Uterus (tissue), 2 donors: ENCODE data around the gene SYNGR2.

Source experiments
- CTCF ChIP-seq, 4 experiments: fragments of 200-600 bp in 2 of 4; fragments of 450-650 bp in 2 of 4; sonication (generic) in 2 of 4; IDR thresholded peaks; one replicate each; pipeline ENCODE4 v1.5.1; 2016 to 2019; ENCODE audit warnings: antibody characterized with exemption in 4 of 4, mild to moderate bottlenecking in 2 of 4, moderate library complexity in 1 of 4
- POLR2A ChIP-seq, 2 donors: fragments of 450-650 bp; IDR thresholded peaks; one replicate each; pipeline ENCODE4 v1.6.1; 2016; ENCODE audit warnings: antibody characterized with exemption in 2 of 2, mild to moderate bottlenecking in 1 of 2, moderate library complexity in 1 of 2

GRCh38 chr17:78120537-78120936 is 47.8 kb upstream of the SYNGR2 start:
- TF ChIP-seq CTCF (IDR thresholded peaks at IDR 0.05) (no peak), POLR2A (IDR thresholded peaks at IDR 0.05) (no peak)
